Measurements from ENCODE around the gene DTNBP1.

Gene DTNBP1

GRCh38 chr6:15473174-15473573, 189.7 kb downstream of the DTNBP1 start:
- TF ChIP-seq, protein P1, sequence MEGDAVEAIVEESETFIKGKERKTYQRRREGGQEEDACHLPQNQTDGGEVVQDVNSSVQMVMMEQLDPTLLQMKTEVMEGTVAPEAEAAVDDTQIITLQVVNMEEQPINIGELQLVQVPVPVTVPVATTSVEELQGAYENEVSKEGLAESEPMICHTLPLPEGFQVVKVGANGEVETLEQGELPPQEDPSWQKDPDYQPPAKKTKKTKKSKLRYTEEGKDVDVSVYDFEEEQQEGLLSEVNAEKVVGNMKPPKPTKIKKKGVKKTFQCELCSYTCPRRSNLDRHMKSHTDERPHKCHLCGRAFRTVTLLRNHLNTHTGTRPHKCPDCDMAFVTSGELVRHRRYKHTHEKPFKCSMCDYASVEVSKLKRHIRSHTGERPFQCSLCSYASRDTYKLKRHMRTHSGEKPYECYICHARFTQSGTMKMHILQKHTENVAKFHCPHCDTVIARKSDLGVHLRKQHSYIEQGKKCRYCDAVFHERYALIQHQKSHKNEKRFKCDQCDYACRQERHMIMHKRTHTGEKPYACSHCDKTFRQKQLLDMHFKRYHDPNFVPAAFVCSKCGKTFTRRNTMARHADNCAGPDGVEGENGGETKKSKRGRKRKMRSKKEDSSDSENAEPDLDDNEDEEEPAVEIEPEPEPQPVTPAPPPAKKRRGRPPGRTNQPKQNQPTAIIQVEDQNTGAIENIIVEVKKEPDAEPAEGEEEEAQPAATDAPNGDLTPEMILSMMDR (IDR thresholded peaks at IDR 0.05; ENCODE audit: low read depth, low read length), result no peak
- DNase-seq (ENCODE audit: extremely low read depth, low read depth), result no peak

Data from AG09319 (cell line).